Stimulated activated effector memory CD8-positive, alpha-beta T cell treated with anti-CD3 and anti-CD28 coated beads, Interleukin-12 subunit alpha, Interleukin-12 subunit beta, amount 100 ng/mL, for 72 hours (primary cell): ENCODE results near the gene MOSPD3.

Experiments used
- ATAC-seq: fragments of 150-1000 bp; cut with Tn5 transposase; 2 replicates; pipeline ENCODE4 v1.10.0; 2021
- DNase-seq, 2 donors: peaks; one replicate each; pipeline ENCODE4 v3.0.0; 2021 to 2022; ENCODE audit warnings: low spot score in 2 of 2
- H3K27ac Mint-ChIP-seq: one replicate; pipeline ENCODE4 v1.8.0; 2022; ENCODE audit warnings: mild to moderate bottlenecking, mixed read lengths
- H3K36me3 Mint-ChIP-seq: one replicate; pipeline ENCODE4 v1.8.0; 2022; ENCODE audit warnings: mild to moderate bottlenecking, mixed read lengths
- H3K4me1 Mint-ChIP-seq: one replicate; pipeline ENCODE4 v1.8.0; 2022; ENCODE audit warnings: mixed read lengths
- H3K4me3 Mint-ChIP-seq: one replicate; pipeline ENCODE4 v1.8.0; 2022; ENCODE audit warnings: mild to moderate bottlenecking, mixed read lengths
- H3K9me3 Mint-ChIP-seq: one replicate; pipeline ENCODE4 v1.8.0; 2022; ENCODE audit warnings: mixed read lengths

The MOSPD3 gene

GRCh38 chr7:100582650-100583049, 29.7 kb upstream of the MOSPD3 start:
- peak overlapping the region; percentile 93 for H3K27ac Mint-ChIP-seq
- H3K4me3 Mint-ChIP-seq: peak overlapping the region; percentile 97
- H3K36me3 Mint-ChIP-seq: peaks cover 33% of the 10 kb centered on the region
- no peak for DNase-seq
- no peaks in the 10 kb centered on the region for H3K9me3 Mint-ChIP-seq
- H3K4me1 Mint-ChIP-seq: peaks cover 44% of the 10 kb centered on the region
- no peak for ATAC-seq

- ATAC-seq: peak; percentile 29
- H3K27ac Mint-ChIP-seq: peak overlapping the region; percentile 93
- H3K36me3 Mint-ChIP-seq: peaks cover 33% of the 10 kb centered on the region
- peak overlapping the region; percentile 97 for H3K4me3 Mint-ChIP-seq
- H3K9me3 Mint-ChIP-seq: no peaks in the 10 kb centered on the region
- H3K4me1 Mint-ChIP-seq: peaks cover 44% of the 10 kb centered on the region
- peak; percentile 45 to 82 for DNase-seq
Observed at GRCh38 chr7:100583132-100584053, 28.9 kb upstream of the MOSPD3 start.

- Mint-ChIP-seq H3K27ac (peak overlapping the region; percentile 93), H3K4me3 (peak overlapping the region; percentile 97), H3K9me3 (no peaks in the 10 kb centered on the region), H3K4me1 (peaks cover 44% of the 10 kb centered on the region), H3K36me3 (peaks cover 33% of the 10 kb centered on the region)
- no peak for DNase-seq
- ATAC-seq: no peak
Observed at GRCh38 chr7:100584054-100584682, 28.2 kb upstream of the MOSPD3 start.

- DNase-seq: no peak
- Mint-ChIP-seq H3K27ac (peak overlapping the region; percentile 93), H3K36me3 (peaks cover 33% of the 10 kb centered on the region), H3K9me3 (no peaks in the 10 kb centered on the region), H3K4me1 (peaks cover 44% of the 10 kb centered on the region), H3K4me3 (peak overlapping the region; percentile 97)
- ATAC-seq: no peak
Observed at GRCh38 chr7:100584683-100585510, 27.4 kb upstream of the MOSPD3 start.

- no peaks in the 10 kb centered on the region for H3K9me3 Mint-ChIP-seq
- peaks cover 44% of the 10 kb centered on the region for H3K4me1 Mint-ChIP-seq
- DNase-seq: peak in 1 of 2 donors; percentile 38
- H3K27ac Mint-ChIP-seq: peak within 1 kb of the TSS; percentile 93
- ATAC-seq: peak; percentile 35
- H3K36me3 Mint-ChIP-seq: peaks cover 33% of the 10 kb centered on the region
- H3K4me3 Mint-ChIP-seq: peak within 1 kb of the TSS; percentile 97
Observed at GRCh38 chr7:100585511-100586265, 26.7 kb upstream of the MOSPD3 start, which contains the start of gene LRCH4. TSS of gene LRCH4 (minus strand) at chr7:100586129. CDS start at chr7:100586100, 29 bp downstream.

GRCh38 chr7:100586266-100587025, 25.9 kb upstream of the MOSPD3 start, which contains the start of gene FBXO24:
TSS of gene FBXO24 (plus strand) at chr7:100586328. CDS start at chr7:100586626, 298 bp downstream.
- peak; percentile 96 to 100 for DNase-seq
- peaks cover 44% of the 10 kb centered on the region for H3K4me1 Mint-ChIP-seq
- ATAC-seq: peak; percentile 89
- no peaks in the 10 kb centered on the region for H3K9me3 Mint-ChIP-seq
- H3K36me3 Mint-ChIP-seq: peaks cover 33% of the 10 kb centered on the region
- H3K4me3 Mint-ChIP-seq: peak within 1 kb of the TSS; percentile 97
- peak within 1 kb of the TSS; percentile 93 for H3K27ac Mint-ChIP-seq

- peaks cover 28% of the 10 kb centered on the region for H3K36me3 Mint-ChIP-seq
- peaks cover 30% of the 10 kb centered on the region for H3K4me1 Mint-ChIP-seq
- H3K9me3 Mint-ChIP-seq: no peaks in the 10 kb centered on the region
- ATAC-seq (no peak), DNase-seq (no peak)
- H3K4me3 Mint-ChIP-seq: peak overlapping the region; percentile 97
- H3K27ac Mint-ChIP-seq: no peak overlapping the region
Observed at GRCh38 chr7:100588438-100588837, 23.9 kb upstream of the MOSPD3 start.

GRCh38 chr7:100589341-100589947, 22.9 kb upstream of the MOSPD3 start:
- Mint-ChIP-seq H3K36me3 (peaks cover 20% of the 10 kb centered on the region), H3K4me1 (peaks cover 20% of the 10 kb centered on the region), H3K27ac (no peak overlapping the region), H3K9me3 (no peaks in the 10 kb centered on the region), H3K4me3 (no peak overlapping the region)
- ATAC-seq (no peak), DNase-seq (no peak)

- DNase-seq: no peak
- Mint-ChIP-seq H3K36me3 (peaks cover 13% of the 10 kb centered on the region), H3K4me3 (no peak overlapping the region), H3K4me1 (peaks cover 13% of the 10 kb centered on the region), H3K9me3 (no peaks in the 10 kb centered on the region), H3K27ac (no peak overlapping the region)
- no peak for ATAC-seq
Observed at GRCh38 chr7:100590077-100590737, 22.1 kb upstream of the MOSPD3 start.

GRCh38 chr7:100591596-100591995, 20.7 kb upstream of the MOSPD3 start:
- no peak overlapping the region for H3K4me3 Mint-ChIP-seq
- H3K27ac Mint-ChIP-seq: no peak overlapping the region
- H3K36me3 Mint-ChIP-seq: no peaks in the 10 kb centered on the region

GRCh38 chr7:100595188-100595587, 17.2 kb upstream of the MOSPD3 start:
- Mint-ChIP-seq H3K9me3 (no peaks in the 10 kb centered on the region), H3K36me3 (no peaks in the 10 kb centered on the region), H3K27ac (no peak overlapping the region), H3K4me1 (peaks cover 6% of the 10 kb centered on the region), H3K4me3 (no peak overlapping the region)
- DNase-seq (no peak), ATAC-seq (no peak)

More at GRCh38 chr7:100591596-100591995, 20.7 kb upstream of the MOSPD3 start:
- H3K9me3 Mint-ChIP-seq: no peaks in the 10 kb centered on the region
- DNase-seq (no peak), ATAC-seq (no peak)
- H3K4me1 Mint-ChIP-seq: peaks cover 2% of the 10 kb centered on the region

GRCh38 chr7:100598425-100598824, 13.9 kb upstream of the MOSPD3 start:
- Mint-ChIP-seq H3K9me3 (no peaks in the 10 kb centered on the region), H3K4me3 (no peak overlapping the region), H3K27ac (peak overlapping the region; percentile 59), H3K36me3 (no peaks in the 10 kb centered on the region), H3K4me1 (peaks cover 6% of the 10 kb centered on the region)
- no peak for ATAC-seq
- no peak for DNase-seq
